OCI-LY3 (cell line): ENCODE data around the gene CELSR3.

Experiments
- H2AFZ ChIP-seq: fragments of 200-600, 300-600 bp; shearing (Covaris generic); 2 replicates; pipeline ENCODE4 v1.6.0; 2014; ENCODE audit warnings: antibody characterized with exemption, low read depth, low read length
- H3K27ac ChIP-seq: fragments of 200-600, 300-600 bp; sonication (generic); 2 replicates; pipeline ENCODE4 v1.5.1; 2014; ENCODE audit warnings: mild to moderate bottlenecking, low read length, moderate library complexity, mixed read lengths
- H3K27me3 ChIP-seq: fragments of 200-600, 300-600 bp; sonication (generic); 2 replicates; pipeline ENCODE4 v1.6.1; 2014; ENCODE audit warnings: low read depth, low read length, mixed read lengths
- H3K36me3 ChIP-seq: fragments of 200-600, 300-600 bp; sonication (generic); replicated peaks from 2 replicates; pipeline ENCODE3; 2014; ENCODE audit warnings: low read depth, low read length, mixed read lengths
- H3K4me1 ChIP-seq: fragments of 300-600, 200-600 bp; sonication (generic); 2 replicates; pipeline ENCODE4 v1.6.1; 2014; ENCODE audit warnings: low read length, mixed read lengths
- H3K4me2 ChIP-seq: fragments of 200-600, 300-600 bp; sonication (generic); 2 replicates; pipeline ENCODE4 v1.6.1; 2014; ENCODE audit warnings: low read length, mixed read lengths
- H3K4me3 ChIP-seq: fragments of 300-600, 200-600 bp; sonication (generic); 2 replicates; pipeline ENCODE4 v1.5.1; 2014; ENCODE audit warnings: antibody characterized with exemption, mild to moderate bottlenecking, low read length, moderate library complexity
- H3K79me2 ChIP-seq: fragments of 300-600, 200-600 bp; shearing (Covaris generic); 2 replicates; pipeline ENCODE4 v1.6.1; 2014; ENCODE audit warnings: mild to moderate bottlenecking, low read length, mixed read lengths
- H3K9ac ChIP-seq: fragments of 300-600, 200-600 bp; shearing (Covaris generic); 2 replicates; pipeline ENCODE4 v1.6.0; 2014; ENCODE audit warnings: mild to moderate bottlenecking, low read length, moderate library complexity
- H3K9me3 ChIP-seq: fragments of 200-600, 300-600 bp; shearing (Covaris generic); 2 replicates; pipeline ENCODE4 v1.6.1; 2014; ENCODE audit warnings: low read length, mixed read lengths; ENCODE audit not compliant: insufficient read depth
- H4K20me1 ChIP-seq: fragments of 200-600, 300-600 bp; sonication (generic); 2 replicates; pipeline ENCODE4 v1.6.1; 2016; ENCODE audit warnings: low read length, mixed read lengths; ENCODE audit not compliant: insufficient read depth
- EZH2phosphoT487 ChIP-seq: fragments of 200-600 bp; shearing (Covaris generic); IDR thresholded peaks from 2 replicates; pipeline ENCODE4 v1.6.1; 2018; ENCODE audit warnings: antibody characterized with exemption, mixed run types, low read depth
- TF ChIP-seq, protein P1 (sequence below): fragments of 200-600, 300-600 bp; sonication (generic); IDR thresholded peaks from 2 replicates; pipeline ENCODE4 v1.5.1; 2014; ENCODE audit warnings: antibody characterized with exemption, low read length, low read depth

Gene CELSR3

DNA sequence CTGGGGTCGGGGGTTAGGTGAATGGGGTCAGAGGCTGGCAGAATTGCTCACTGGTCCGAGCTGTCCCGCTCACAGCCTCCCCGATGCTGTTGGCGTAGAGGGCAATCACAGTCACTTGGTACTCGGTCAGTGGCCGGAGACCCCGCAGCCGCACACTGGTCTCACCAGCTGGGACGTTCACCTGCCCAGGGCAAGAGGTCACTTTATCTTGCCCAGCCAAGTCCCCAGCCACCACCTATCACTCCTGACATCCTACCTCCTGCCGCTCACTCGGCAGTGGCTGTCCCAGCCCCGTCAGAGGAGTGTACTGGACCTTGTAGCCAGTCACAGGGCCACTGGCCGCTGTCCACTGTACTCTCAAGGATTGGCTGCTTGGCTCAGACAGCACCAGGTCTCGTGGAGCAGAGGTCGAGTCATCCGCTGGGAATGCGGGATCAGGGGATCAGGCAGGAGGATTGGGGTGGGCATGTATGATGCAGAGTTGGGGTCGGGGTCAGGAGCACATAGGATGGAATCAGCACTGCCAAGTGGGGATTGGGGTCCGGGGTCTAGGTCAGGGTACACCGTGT lies 70.1 kb downstream of the CELSR3 start:
- Histone ChIP-seq H3K4me3 (no peak overlapping the region), H3K27ac (no peak overlapping the region), H3K79me2 (no peaks in the 10 kb centered on the region), H3K36me3 (peaks cover 3% of the 10 kb centered on the region), H3K9me3 (no peaks in the 10 kb centered on the region), H3K27me3 (no peaks in the 10 kb centered on the region), H2AFZ (no peak overlapping the region), H4K20me1 (no peaks in the 10 kb centered on the region), H3K4me2 (no peak overlapping the region), H3K4me1 (no peaks in the 10 kb centered on the region), H3K9ac (no peak overlapping the region)
- TF ChIP-seq EZH2phosphoT487, result no peak
- TF ChIP-seq, protein P1, sequence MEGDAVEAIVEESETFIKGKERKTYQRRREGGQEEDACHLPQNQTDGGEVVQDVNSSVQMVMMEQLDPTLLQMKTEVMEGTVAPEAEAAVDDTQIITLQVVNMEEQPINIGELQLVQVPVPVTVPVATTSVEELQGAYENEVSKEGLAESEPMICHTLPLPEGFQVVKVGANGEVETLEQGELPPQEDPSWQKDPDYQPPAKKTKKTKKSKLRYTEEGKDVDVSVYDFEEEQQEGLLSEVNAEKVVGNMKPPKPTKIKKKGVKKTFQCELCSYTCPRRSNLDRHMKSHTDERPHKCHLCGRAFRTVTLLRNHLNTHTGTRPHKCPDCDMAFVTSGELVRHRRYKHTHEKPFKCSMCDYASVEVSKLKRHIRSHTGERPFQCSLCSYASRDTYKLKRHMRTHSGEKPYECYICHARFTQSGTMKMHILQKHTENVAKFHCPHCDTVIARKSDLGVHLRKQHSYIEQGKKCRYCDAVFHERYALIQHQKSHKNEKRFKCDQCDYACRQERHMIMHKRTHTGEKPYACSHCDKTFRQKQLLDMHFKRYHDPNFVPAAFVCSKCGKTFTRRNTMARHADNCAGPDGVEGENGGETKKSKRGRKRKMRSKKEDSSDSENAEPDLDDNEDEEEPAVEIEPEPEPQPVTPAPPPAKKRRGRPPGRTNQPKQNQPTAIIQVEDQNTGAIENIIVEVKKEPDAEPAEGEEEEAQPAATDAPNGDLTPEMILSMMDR, result no peak

DNA sequence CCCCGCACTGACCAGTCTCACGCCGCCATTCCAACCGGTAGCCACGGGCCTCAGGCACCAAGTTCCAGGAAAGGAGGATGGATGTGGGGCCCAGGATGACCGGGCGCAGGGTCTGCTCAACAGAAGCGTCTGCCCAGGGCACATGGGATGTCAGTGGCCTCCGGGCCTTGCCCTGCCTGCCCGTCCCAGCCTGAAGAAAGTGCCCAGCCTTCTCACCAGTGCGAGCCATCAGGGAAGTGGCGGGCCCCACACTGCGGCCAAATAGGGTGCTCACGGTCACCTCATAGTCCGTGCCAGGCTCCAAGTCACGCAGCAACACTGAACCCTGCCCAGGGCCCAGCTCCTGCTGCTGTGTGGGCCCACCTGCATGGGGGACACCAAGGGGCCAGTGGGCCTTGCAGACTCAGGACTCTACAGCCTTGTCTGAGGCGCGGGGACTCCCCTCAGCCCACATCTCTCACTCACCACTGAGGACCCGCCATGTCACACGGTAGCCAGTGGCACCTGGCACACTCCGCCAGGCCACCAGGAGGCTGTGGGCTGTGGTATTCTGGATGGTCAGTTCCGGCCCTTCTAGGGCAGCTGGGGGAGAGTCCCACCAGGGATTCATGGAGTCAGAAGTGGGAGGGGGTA lies 70.7 kb downstream of the CELSR3 start:
- no peak overlapping the region for H3K9ac ChIP-seq
- H3K79me2 ChIP-seq, result no peaks in the 10 kb centered on the region
- H3K27ac ChIP-seq, result no peak overlapping the region
- H3K4me1 ChIP-seq, result no peaks in the 10 kb centered on the region
- no peaks in the 10 kb centered on the region for H3K27me3 ChIP-seq
- H3K4me2 ChIP-seq, result no peak overlapping the region
- TF ChIP-seq, protein P1, result no peak
- no peak for TF ChIP-seq EZH2phosphoT487
- no peak overlapping the region for H2AFZ ChIP-seq
- no peaks in the 10 kb centered on the region for H3K9me3 ChIP-seq
- no peak overlapping the region for H3K4me3 ChIP-seq
- H4K20me1 ChIP-seq, result no peaks in the 10 kb centered on the region
- no peaks in the 10 kb centered on the region for H3K36me3 ChIP-seq

DNA sequence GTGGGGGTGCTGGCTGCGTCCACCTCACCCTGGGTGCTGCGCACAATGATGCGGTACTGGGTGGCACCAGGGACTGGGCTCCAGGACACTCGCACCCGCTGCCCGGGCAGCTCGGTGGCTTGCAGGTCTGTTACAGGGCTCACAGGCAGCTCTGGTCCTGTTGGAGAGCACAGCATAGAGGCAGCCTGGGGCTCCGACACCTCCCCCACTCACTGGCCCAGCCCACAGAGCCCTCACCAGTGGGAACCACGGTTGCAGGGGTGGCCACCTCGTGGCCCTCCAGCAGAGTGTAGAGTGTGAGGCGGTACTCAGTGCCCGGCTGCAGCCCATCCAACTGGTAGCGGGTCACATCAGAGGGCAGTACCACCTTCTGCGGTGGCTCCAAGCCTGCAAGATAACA lies 71.2 kb downstream of the CELSR3 start:
- Histone ChIP-seq H3K9ac (no peak overlapping the region), H3K27ac (no peak overlapping the region), H2AFZ (no peak overlapping the region), H3K4me2 (no peak overlapping the region), H3K4me3 (no peak overlapping the region), H3K79me2 (no peaks in the 10 kb centered on the region), H3K4me1 (no peaks in the 10 kb centered on the region), H3K9me3 (no peaks in the 10 kb centered on the region), H3K27me3 (no peaks in the 10 kb centered on the region), H3K36me3 (no peaks in the 10 kb centered on the region), H4K20me1 (no peaks in the 10 kb centered on the region)
- TF ChIP-seq, protein P1, result no peak
- no peak for TF ChIP-seq EZH2phosphoT487

DNA sequence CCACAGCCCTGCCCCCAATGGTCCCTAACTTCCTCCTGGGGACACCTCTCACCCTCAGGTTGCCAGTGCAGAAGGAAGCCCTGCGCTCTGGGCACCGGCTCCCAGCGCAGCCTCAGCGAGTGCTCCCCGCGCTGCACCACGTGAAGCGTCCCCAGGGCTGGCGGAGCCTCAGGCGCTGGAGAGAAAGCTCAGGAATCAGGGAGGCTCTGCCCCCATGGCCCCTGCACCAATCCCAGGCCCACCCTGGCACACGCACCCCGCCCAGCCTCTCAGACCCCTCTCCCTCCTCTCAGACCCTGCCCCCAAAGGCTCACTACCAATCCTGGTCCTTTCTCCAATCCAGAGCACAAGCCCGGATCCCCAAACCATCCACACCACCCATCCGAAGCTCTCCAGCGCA lies 74.5 kb downstream of the CELSR3 start:
- Histone ChIP-seq H3K4me3 (no peak overlapping the region), H3K9me3 (no peaks in the 10 kb centered on the region), H3K36me3 (no peaks in the 10 kb centered on the region), H2AFZ (no peak overlapping the region), H4K20me1 (no peaks in the 10 kb centered on the region), H3K9ac (no peak overlapping the region), H3K79me2 (no peaks in the 10 kb centered on the region), H3K27ac (no peak overlapping the region), H3K4me1 (no peaks in the 10 kb centered on the region), H3K4me2 (no peak overlapping the region), H3K27me3 (no peaks in the 10 kb centered on the region)
- no peak for TF ChIP-seq EZH2phosphoT487
- TF ChIP-seq, protein P1, result no peak
